CD4-positive, alpha-beta T cell treated with Interleukin-15 for 4 hours (primary cell): ENCODE measurements around the gene RHEX.

ENCODE experiments used
- DNase-seq: peaks from one replicate; pipeline ENCODE4 v3.0.0-alpha.2; 2020; ENCODE audit warnings: low spot score

RHEX gene

GRCh38 chr1:206097381-206097780 is 44.4 kb downstream of the RHEX start:
- no peak for DNase-seq

DNA sequence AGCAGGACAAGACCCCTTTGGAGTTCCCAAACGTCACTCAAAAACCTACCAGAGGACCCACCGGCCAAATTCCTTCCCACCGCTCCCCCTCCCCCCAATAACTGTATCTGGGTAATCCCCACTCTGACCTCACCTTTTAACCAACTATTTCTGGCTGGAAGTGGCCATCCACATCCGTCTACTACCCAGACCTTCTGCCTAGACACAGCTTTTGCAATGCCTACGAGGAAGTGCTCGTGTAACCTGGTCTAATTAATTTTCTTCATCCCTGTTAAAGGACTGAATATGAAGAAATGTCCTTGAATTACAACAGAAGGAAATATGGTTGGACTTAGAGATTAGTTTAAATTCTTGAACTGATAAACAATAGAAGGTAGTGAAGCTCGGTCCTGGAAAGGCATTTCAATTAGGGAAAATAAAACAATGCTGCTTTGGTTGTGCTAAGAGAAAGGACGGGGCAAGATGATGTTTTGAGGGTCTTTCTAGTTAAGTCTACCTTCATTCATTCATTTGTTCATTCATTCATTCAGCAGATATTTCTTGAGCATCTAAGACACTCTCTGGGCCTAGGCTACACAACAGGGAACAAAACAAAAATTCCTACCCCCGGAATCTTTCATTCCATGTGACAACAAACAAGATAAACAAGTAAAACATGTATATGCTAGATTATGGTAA is 45.4 kb downstream of the RHEX start:
- no peak for DNase-seq

DNA sequence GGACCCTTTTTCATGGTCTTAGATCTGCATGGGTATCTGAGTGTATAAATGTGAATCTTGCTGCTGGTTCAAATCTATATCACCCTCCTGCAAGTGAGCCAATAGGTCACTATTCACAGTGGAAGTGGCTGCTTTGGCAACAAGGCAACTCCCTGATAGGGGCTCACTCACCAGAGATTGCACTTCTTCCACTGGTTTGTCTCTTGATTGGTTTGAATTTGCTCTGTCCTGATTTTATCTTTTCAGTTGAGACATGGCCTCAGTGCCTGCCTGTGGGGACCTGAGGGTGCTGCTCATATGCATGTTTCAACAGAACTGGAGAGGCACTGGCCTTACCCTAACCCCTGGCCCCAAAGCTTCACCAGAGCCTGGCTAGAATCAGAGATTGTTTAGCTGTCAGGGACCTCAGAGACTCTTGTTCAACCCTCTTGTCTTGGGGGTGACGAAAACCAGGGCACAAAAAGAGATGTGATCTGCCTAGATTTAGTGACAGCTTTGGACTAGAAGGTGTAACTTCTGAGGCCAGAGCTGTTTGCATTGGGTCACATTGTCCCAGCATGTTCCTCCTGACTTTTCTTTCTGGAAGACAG is 47.3 kb downstream of the RHEX start:
- no peak for DNase-seq

DNA sequence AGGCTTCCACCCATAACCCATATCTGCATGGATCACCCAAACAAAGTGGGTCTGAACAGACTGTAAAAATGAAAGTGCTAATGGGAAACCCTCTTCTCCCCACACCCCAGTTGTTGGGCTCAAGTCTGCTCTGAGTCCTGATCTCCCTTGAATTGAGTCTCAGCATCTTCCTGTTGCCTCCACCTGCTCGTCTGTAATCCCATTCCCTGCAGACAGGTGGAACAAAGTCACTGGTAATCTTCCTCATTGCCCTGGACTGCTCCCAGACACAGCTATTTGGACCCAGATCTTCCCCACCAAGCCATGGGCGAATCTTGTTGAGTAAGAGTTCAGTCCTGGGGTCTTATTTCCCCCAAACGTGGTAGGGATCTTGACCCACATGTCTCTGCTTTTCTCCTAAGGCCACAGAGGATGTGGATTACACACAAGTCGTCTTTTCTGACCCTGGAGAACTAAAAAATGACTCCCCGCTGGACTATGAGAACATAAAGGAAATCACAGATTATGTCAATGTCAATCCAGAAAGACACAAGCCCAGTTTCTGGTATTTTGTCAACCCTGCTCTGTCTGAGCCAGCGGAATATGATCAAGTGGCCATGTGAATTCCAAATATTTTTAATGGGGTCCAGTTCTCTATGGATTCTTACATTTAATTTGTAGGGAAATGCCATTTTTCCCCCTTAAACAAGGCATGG is 48.5 kb downstream of the RHEX start:
- DNase-seq, result no peak

DNA sequence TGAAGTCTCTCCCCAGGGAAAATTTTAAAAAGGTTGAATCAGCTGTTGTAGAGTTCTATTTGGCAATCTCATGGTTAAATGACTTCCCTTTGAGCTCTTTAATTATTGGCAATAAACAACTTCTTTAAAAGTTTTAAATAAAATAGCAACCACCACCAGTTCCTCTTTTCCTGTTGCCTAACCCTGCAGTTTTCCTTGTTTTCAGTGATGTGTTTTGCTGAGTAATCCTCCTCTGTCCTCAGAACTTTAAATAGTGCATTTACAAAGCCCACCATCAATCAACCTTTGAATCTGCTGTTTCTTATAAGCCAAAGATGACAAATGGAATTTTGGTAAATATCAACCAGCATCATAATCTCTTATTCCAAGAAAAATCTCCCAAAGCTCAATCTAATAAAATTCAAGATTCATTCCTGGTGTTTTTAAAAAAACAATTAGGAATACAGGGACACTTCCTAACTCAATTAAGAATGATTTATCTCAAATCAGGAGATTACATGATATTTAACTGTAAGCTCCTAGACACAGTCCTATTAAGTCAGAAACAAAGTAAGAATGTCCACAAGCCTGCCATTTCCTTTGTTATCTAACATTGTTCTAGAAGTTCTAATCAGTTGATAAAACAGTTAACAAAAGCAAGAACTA is 49.4 kb downstream of the RHEX start:
- DNase-seq, result no peak

DNA sequence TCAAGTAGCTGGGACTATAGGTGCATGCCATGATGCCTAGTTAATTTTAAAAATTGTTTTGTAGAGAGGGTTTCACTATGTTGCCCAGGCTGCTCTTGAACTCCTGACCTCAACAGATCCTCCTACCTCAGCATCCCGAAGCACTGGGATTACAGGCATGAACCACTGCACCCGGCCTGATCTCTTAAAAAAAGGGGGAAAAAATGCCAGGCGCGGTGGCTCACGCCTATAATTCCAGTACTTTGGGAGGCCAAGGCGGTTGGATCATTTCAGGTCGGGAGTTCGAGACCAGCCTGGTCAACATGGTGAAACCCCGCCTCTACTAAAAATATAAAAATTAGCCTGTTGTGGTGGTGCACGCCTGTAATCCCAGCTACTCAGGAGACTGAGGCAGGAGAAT is 51.0 kb downstream of the RHEX start:
- no peak for DNase-seq

- no peak for DNase-seq
Observed at GRCh38 chr1:206105464-206105995, 52.6 kb downstream of the RHEX start.

GRCh38 chr1:206106328-206107167 is 53.6 kb downstream of the RHEX start:
- DNase-seq, result peak; percentile 71

DNA sequence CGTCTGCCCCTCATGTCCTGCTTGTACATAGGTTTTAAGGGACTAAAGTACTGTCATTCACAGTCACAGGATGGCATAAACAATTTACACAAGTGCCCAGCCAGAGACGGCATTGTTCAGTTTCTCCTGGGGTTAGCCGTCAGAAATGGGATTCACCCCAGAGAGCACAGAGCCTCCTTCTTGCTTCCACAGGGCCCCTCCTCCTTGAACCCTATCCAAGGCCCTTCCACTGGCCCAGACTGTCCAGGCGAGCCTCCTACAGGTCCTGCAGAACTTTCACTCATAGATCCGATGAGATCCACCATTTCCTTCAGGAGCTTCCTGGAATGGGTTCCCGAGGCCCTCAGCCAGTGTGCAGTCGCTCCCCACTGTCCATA is 54.2 kb downstream of the RHEX start:
- no peak for DNase-seq

- no peak for DNase-seq
Observed at GRCh38 chr1:206108635-206109034, 55.7 kb downstream of the RHEX start.

GRCh38 chr1:206109718-206110117 is 56.7 kb downstream of the RHEX start:
- DNase-seq, result no peak

- DNase-seq, result no peak
Observed at GRCh38 chr1:206110161-206110560, 57.2 kb downstream of the RHEX start.

DNA sequence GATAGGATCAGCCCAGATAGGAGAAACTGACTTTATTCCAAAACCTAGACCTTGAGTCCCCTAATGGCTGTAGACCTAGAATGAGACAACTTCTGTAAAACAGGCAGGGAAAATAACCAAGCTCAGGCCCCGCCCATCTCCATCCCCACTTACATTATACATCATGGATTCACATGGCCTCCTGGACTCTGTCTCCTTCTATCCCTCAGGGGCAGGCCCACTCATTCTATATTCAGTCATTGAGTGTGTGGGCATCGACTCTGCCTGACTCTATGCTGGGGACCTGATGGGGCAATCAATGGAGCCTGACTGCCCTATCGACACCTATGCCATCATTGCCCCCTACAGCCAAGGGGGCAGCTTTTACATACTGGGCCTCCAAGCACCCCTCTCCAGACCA is 57.8 kb downstream of the RHEX start:
- no peak for DNase-seq

GRCh38 chr1:206111271-206111927 is 58.4 kb downstream of the RHEX start:
- no peak for DNase-seq

DNA sequence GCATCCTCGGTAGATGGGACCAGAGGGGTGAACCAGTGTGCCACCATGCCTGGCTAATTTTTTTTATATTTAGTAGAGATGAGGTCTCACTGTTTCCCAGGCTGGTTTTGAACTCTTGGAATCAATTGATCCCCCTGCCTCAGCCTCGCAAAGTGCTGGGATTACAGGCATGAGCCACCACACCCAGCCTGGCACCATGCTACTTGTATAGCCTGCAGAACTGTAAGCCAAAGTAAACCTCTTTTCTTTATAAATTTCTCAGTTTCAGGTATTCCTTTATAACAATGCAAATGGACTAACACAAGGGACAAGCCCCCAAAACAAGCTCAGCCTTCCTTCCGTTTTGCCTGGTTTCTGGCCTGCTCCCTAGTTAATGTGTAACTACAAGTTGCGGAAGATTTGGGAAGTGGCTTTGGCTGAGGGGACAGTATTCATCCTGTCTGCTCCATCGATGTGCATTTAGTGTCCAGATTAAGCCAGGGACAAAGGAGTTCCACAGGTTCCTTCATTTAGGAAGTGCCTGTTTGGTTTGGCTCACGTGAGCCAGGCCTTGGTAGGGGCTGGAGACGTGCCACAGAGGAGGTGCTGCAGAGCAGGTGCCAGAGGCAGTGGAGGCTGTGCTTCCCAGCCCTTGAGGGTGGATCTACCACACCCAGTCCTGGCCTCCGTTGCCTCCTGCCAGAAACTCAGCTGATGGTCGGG is 59.8 kb downstream of the RHEX start:
- DNase-seq, result no peak

DNA sequence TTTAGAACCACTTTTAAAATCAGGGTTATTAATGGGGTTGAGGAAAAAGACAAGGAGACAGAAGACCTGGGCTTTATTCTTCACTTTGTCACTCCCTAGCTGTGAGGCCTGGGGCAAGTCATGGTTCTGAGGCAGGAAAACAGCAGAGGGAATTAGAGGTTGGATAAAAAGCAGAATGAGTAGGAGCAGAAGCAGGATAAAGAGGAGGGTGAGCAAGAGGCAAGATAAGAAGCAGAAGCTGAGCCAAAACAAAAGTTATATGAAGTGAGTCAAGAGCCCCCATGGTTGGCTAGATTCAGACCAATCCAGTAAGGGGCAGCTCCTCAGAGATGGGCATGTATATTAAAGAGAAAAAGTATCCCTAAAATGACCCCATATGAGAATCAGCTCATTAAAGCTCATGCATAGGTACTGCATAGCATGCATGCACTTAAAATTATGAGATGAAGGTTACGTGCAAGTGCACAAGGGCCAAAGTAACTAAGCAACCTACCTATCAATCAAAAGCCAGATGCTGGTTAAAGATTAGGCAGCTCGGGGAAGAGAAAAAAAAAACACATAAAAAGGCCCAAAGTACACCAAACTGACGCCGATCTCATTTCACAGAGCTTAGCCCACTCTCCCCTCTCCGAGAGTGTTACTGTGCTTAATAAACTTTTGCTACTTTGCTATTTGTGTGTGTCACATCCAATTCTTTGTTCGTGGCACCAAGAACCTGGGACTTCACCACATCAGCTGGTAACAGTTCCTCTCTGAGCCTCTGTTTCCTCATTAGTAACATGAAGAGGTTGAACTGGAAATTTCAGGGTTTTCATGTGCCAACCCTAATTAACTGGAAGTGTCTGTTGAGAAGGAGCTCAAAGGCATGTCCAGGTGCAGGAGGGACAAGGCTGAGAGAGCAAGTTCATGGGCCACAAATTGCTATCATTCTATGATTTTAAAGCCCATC is 62.0 kb downstream of the RHEX start:
- no peak for DNase-seq

GRCh38 chr1:206115791-206116190 is 62.8 kb downstream of the RHEX start:
- DNase-seq, result no peak

GRCh38 chr1:206116191-206116872 is 63.4 kb downstream of the RHEX start:
- no peak for DNase-seq

- no peak for DNase-seq
Observed at GRCh38 chr1:206116873-206117150, 63.8 kb downstream of the RHEX start.
